ENCODE results near the gene LRCH2.

- TF ChIP-seq JUND (IDR thresholded peaks at IDR 0.05; ENCODE audit: borderline replicate concordance, low read depth, low read length) (no peak), JUND (tag; IDR thresholded peaks at IDR 0.05; ENCODE audit: borderline replicate concordance, low read depth, low read length) (no peak), SP1 (CRISPR knock-in tag; IDR thresholded peaks at IDR 0.05) (no peak)
These were observed 7.0 kb downstream of the LRCH2 start for GRCh38 chrX:115226929-115227328.

Measured in K562 (cell line).